H1 (cell line): Measurements from ENCODE around the gene STEAP4. TPM values are rescaled to one million over a fixed set of nuclear protein-coding genes. Genes with fewer than 3 reads are reported as not detected.

Source experiments
- BCL11A ChIP-seq, 2 experiments: IDR thresholded peaks; one replicate each; pipeline ENCODE4 v1.6.1; 2011; ENCODE audit warnings: low read depth in 2 of 2, low read length in 2 of 2, mild to moderate bottlenecking in 2 of 2
- CBX5 ChIP-seq: fragments of 300-800, 300-1000 bp; sonication (generic); IDR thresholded peaks from 2 replicates; pipeline ENCODE4 v1.7.1; 2016; ENCODE audit warnings: antibody characterized with exemption, low read length, low read depth
- CHD1 ChIP-seq: IDR thresholded peaks from 2 replicates; pipeline ENCODE4 v1.6.1; 2012; ENCODE audit warnings: low read depth, low read length, improper control_type of control experiment
- CHD2 ChIP-seq: IDR thresholded peaks from 2 replicates; pipeline ENCODE4 v1.6.1; 2012; ENCODE audit warnings: low read length, improper control_type of control experiment
- CHD7 ChIP-seq: fragments of 300-600 bp; sonication (generic); IDR thresholded peaks from 2 replicates; pipeline ENCODE4 v1.7.1; 2012; ENCODE audit warnings: low read length, moderate library complexity, mild to moderate bottlenecking, inconsistent platforms; ENCODE audit not compliant: insufficient replicate concordance
- HDAC6 ChIP-seq: IDR thresholded peaks from one replicate; pipeline ENCODE4 v1.7.1; 2012; ENCODE audit warnings: low read depth, mild to moderate bottlenecking, inconsistent platforms, low read length, moderate library complexity
- KDM4A ChIP-seq: IDR thresholded peaks from one replicate; pipeline ENCODE4 v1.7.1; 2012; ENCODE audit warnings: low read depth, mild to moderate bottlenecking, moderate library complexity, low read length, inconsistent platforms; ENCODE audit not compliant: severe bottlenecking
- MAX ChIP-seq: IDR thresholded peaks from 2 replicates; pipeline ENCODE4 v1.6.1; 2012; ENCODE audit warnings: inconsistent platforms
- RBBP5 ChIP-seq: IDR thresholded peaks from 2 replicates; pipeline ENCODE4 v1.7.1; 2012; ENCODE audit warnings: low read depth, mild to moderate bottlenecking, inconsistent platforms, low read length, moderate library complexity, borderline replicate concordance
- RFX5 ChIP-seq: IDR thresholded peaks from 2 replicates; pipeline ENCODE4 v1.6.1; 2011; ENCODE audit warnings: low read depth, low read length, improper control_type of control experiment, borderline replicate concordance
- SIX5 ChIP-seq: IDR thresholded peaks from 2 replicates; pipeline ENCODE4 v1.6.1; 2011; ENCODE audit warnings: mild to moderate bottlenecking, low read depth, low read length
- YY1 ChIP-seq: IDR thresholded peaks from 2 replicates; pipeline ENCODE4 v1.6.1; 2011; ENCODE audit warnings: low read depth, mild to moderate bottlenecking, low read length
- polyA plus RNA-seq, 7 experiments: library from polyadenylated mRNA; depleted of rRNA in 3 of 7; stranded (reverse) in 5 of 7; unstranded in 2 of 7; fragments of >200 nt in 5 of 7; fragments of 200-250 nt in 2 of 7; gene quantifications; 1 replicate in 5 of 7; 2 replicates in 1 of 7; 4 replicates in 1 of 7; pipeline versions ENCODE4 v1.2.1 to v1.2.3, GENCODE V29; 2011 to 2013; ENCODE audit warnings: missing spikeins in 2 of 7, mixed read lengths in 2 of 7
- total RNA-seq: library from RNA; stranded (reverse); fragmentation: NEBNext Ultra II Directional; extraction: Animal tissue kit (Norgen Biotek cat#: 25700); gene quantifications from 2 replicates; pipeline ENCODE4 v1.2.1, GENCODE V29; 2021

STEAP4 gene
- total and polyA plus RNA-seq, 2 of the 8 experiments (the other 6 are each of a cell fraction or from before 2014, with no cell fraction given) = under 0.01 TPM; not detected in 1

GRCh38 chr7:88350118-88350517, 43.4 kb upstream of the STEAP4 start (continued):
- TF ChIP-seq CHD7 = no peak
- TF ChIP-seq KDM4A = no peak
- TF ChIP-seq RBBP5 = no peak
- TF ChIP-seq BCL11A (IDR thresholded peaks at IDR 0.05; ENCODE audit: low read depth in 2 of 2, low read length in 2 of 2) = no peak
- TF ChIP-seq CHD2 = no peak
- no peak for TF ChIP-seq CHD1
- TF ChIP-seq SIX5 = no peak
- TF ChIP-seq YY1 = no peak
- TF ChIP-seq RFX5 = no peak
- TF ChIP-seq HDAC6 = no peak
- no peak for TF ChIP-seq CBX5
- no peak for TF ChIP-seq MAX
